Nephron (organoid): ENCODE data around the gene TEX35.

Source experiments
- H3K27ac Mint-ChIP-seq, 3 experiments: 2 replicates each; pipeline ENCODE4 v1.8.0; 2020; ENCODE audit warnings: mixed read lengths in 3 of 3, mild to moderate bottlenecking in 2 of 3, moderate library complexity in 1 of 3
- H3K27me3 Mint-ChIP-seq: 2 replicates; pipeline ENCODE4 v1.8.0; 2021; ENCODE audit warnings: low read depth, mild to moderate bottlenecking, moderate library complexity, mixed read lengths
- H3K36me3 Mint-ChIP-seq: 2 replicates; pipeline ENCODE4 v1.8.0; 2020; ENCODE audit warnings: low read depth, mixed read lengths
- H3K4me1 Mint-ChIP-seq: 2 replicates; pipeline ENCODE4 v1.8.0; 2020; ENCODE audit warnings: mixed read lengths
- H3K4me3 Mint-ChIP-seq, 3 experiments: 2 replicates each; pipeline ENCODE4 v1.8.0; 2020; ENCODE audit warnings: mild to moderate bottlenecking in 3 of 3, mixed read lengths in 3 of 3, moderate library complexity in 2 of 3
- H3K9me3 Mint-ChIP-seq: 2 replicates; pipeline ENCODE4 v1.8.0; 2020; ENCODE audit warnings: mixed read lengths
- CTCF ChIP-seq, 3 experiments: fragments of 200-600 bp; sonication (generic); IDR thresholded peaks; one replicate each; pipeline ENCODE4 v1.5.0; 2021; ENCODE audit warnings: antibody characterized with exemption in 3 of 3; ENCODE audit not compliant: unreplicated experiment in 3 of 3

TEX35 gene

DNA sequence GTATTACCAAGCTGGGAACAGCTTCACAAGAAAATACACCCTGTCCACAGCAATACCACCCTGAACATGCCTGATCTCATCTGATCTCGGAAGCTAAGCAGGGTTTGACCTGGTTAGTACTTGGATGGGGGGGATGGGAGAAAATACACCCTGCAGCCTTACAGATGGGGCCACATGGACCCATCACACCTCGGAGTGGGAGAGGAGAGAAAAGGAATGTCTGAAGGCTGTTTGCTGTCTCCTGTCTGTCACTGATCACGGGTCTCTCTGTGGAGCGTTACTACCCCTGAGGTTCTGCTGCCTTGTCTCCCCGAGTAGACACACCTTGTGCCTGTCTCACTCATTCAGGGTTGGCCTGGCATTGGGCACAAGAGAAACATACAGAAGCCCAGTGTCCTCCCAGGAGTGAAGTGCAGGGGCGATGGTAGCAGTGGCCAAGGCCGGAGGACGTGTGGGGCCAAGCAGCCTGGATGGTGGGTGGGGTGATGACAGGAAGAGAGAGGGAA is 48.0 kb downstream of the TEX35 start:
- H3K4me1 Mint-ChIP-seq, result peaks cover 15% of the 10 kb centered on the region
- no peak overlapping the region for H3K27ac Mint-ChIP-seq
- no peaks in the 10 kb centered on the region for H3K36me3 Mint-ChIP-seq
- H3K27me3 Mint-ChIP-seq, result peaks cover 3% of the 10 kb centered on the region
- no peaks in the 10 kb centered on the region for H3K9me3 Mint-ChIP-seq
- TF ChIP-seq CTCF (IDR thresholded peaks at IDR 0.05; ENCODE audit: unreplicated experiment in 3 of 3), result no peak
- H3K4me3 Mint-ChIP-seq, result no peak overlapping the region

DNA sequence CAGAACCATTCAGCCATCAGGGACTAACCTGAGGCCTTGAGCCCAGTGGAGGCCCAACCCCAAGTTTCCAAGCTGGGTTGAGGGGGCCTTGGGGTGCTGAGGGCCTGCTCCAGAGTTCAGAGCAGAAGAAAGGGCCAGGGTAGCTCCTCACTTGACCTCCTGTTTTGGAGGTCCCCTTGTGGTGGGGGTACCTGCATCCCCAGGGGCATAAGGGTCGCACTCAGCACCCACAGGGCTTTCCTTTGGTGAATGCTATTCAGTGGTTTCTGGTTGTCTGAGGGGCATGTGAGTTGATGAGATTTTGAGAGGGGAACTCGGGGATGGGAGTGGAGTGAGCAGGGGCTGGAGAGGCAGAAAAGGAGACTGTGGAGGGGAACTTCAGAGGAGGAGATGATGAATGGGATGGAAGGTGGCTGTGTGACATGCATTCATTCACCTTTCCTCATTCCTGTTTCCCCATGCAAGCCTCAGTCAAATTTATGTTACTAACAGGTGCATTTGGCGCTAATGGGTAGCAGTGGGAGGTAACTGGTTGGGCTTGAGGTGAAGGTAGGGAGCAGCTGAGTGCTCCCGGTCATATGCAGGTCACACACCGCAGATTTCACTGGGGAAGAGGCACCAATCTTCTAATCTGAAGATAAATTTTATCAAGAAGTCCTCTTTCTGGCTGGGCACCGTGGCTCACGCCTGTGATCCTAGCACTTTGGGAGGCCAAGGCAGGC is 50.4 kb downstream of the TEX35 start:
- peaks cover 3% of the 10 kb centered on the region for H3K27me3 Mint-ChIP-seq
- no peak for TF ChIP-seq CTCF (IDR thresholded peaks at IDR 0.05; ENCODE audit: unreplicated experiment in 3 of 3)
- no peaks in the 10 kb centered on the region for H3K36me3 Mint-ChIP-seq
- H3K4me3 Mint-ChIP-seq, result no peak overlapping the region
- no peak overlapping the region for H3K27ac Mint-ChIP-seq
- H3K4me1 Mint-ChIP-seq, result peaks cover 15% of the 10 kb centered on the region
- peaks cover 7% of the 10 kb centered on the region for H3K9me3 Mint-ChIP-seq

DNA sequence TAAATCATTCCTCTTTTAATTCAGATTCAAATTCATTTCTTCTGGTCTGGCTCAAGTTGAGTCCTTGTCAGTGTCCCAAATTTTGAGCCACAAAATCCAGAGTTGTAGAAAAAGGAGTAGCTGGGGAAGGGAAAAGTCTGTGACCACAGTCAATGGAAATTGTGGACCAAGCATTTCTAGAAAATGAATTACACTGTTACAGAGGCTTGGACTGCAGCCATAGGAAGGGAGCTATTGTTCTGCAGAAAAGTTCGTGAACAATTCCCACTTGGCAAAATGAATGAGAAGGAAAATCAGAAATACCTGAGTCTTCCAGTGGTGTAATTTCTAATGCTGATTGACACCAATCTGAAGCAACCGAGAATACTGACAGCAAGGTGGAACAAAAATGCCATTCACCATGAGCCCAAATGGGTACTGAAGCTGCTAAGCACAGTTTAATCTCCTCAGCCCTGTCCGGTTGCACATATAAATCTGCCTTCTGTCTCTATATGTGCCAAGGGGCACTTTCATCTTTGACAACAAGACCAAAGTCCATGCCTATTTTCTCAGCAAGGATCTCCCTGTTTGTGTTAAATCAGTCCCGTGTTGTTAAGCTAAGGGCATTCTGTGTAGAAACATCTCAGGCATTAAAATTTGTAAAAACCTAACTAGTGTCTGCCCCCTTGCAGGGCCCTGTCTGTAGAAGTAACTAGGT is 51.3 kb downstream of the TEX35 start:
- Mint-ChIP-seq H3K27me3 (peaks cover 3% of the 10 kb centered on the region), H3K9me3 (peaks cover 9% of the 10 kb centered on the region)

DNA sequence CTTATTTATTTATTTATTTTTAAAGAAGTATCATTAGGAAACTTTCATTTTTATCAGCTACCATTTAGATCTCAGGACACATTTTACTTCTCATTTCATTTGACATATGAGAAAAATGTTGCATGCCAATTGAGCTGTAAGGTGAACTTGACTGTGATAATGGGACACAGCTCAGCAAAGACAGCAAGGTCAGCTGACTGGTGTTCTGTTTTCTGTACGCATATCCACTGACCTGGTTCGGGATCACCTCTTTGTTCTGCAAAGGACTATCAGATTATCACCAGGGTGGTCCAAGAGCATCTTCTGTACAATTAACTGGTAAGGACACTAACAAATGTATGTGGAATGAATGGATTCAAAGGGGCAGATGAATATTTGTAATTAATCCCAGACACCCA is 51.9 kb downstream of the TEX35 start:
- peaks cover 15% of the 10 kb centered on the region for H3K4me1 Mint-ChIP-seq
- H3K4me3 Mint-ChIP-seq, result no peak overlapping the region
- peaks cover 13% of the 10 kb centered on the region for H3K9me3 Mint-ChIP-seq

More for the DNA sequence above, 51.3 kb downstream of the TEX35 start:
- Mint-ChIP-seq H3K4me3 (no peak overlapping the region), H3K36me3 (no peaks in the 10 kb centered on the region), H3K4me1 (peaks cover 15% of the 10 kb centered on the region), H3K27ac (peak overlapping the region in 2 of 3 experiments; percentile 56 to 73)
- no peak for TF ChIP-seq CTCF (IDR thresholded peaks at IDR 0.05; ENCODE audit: unreplicated experiment in 3 of 3)

GRCh38 chr1:178565586-178565985 is 52.7 kb downstream of the TEX35 start:
- Mint-ChIP-seq H3K27me3 (peaks cover 3% of the 10 kb centered on the region), H3K4me1 (peaks cover 15% of the 10 kb centered on the region), H3K9me3 (peaks cover 14% of the 10 kb centered on the region), H3K36me3 (no peaks in the 10 kb centered on the region), H3K27ac (no peak overlapping the region), H3K4me3 (no peak overlapping the region)
- no peak for TF ChIP-seq CTCF (IDR thresholded peaks at IDR 0.05; ENCODE audit: unreplicated experiment in 3 of 3)

More for the DNA sequence above, 51.9 kb downstream of the TEX35 start:
- peaks cover 3% of the 10 kb centered on the region for H3K27me3 Mint-ChIP-seq
- H3K36me3 Mint-ChIP-seq, result no peaks in the 10 kb centered on the region
- H3K27ac Mint-ChIP-seq, result peak overlapping the region in 2 of 3 experiments; percentile 56 to 73
- TF ChIP-seq CTCF (IDR thresholded peaks at IDR 0.05; ENCODE audit: unreplicated experiment in 3 of 3), result no peak
